Endodermal cell (in vitro differentiated cells): ENCODE results near the gene P2RY2. TPM values are rescaled to one million over a fixed set of nuclear protein-coding genes. Genes with fewer than 3 reads are reported as not detected.

Experiments used
- DNase-seq: peaks from one replicate; pipeline ENCODE4 v3.0.0-alpha.2; 2017
- H3K27ac ChIP-seq: 2 replicates; pipeline ENCODE4 v1.5.1; 2013; ENCODE audit warnings: mild to moderate bottlenecking, low read depth, low read length, moderate library complexity
- H3K27me3 ChIP-seq: 2 replicates; pipeline ENCODE4 v1.6.1; 2013; ENCODE audit warnings: mild to moderate bottlenecking, low read length, moderate library complexity; ENCODE audit not compliant: insufficient read depth, control insufficient read depth, poor library complexity, severe bottlenecking
- H3K36me3 ChIP-seq: 2 replicates; pipeline ENCODE4 v1.7.0; 2013; ENCODE audit warnings: mild to moderate bottlenecking, low read length, moderate library complexity; ENCODE audit not compliant: control insufficient read depth, insufficient read depth
- H3K4me1 ChIP-seq: one replicate; pipeline ENCODE4 v1.7.0; 2013; ENCODE audit warnings: low read length; ENCODE audit not compliant: control insufficient read depth, insufficient read depth
- H3K4me3 ChIP-seq: 2 replicates; pipeline ENCODE4 v1.5.1; 2013; ENCODE audit warnings: mild to moderate bottlenecking, low read length, moderate library complexity
- H3K9ac ChIP-seq: 2 replicates; pipeline ENCODE4 v1.6.1; 2013; ENCODE audit warnings: mild to moderate bottlenecking, low read length, moderate library complexity; ENCODE audit not compliant: poor library complexity, severe bottlenecking; ENCODE audit errors: extremely low read depth
- H3K9me3 ChIP-seq: 2 replicates; pipeline ENCODE4 v1.6.1; 2013; ENCODE audit warnings: mild to moderate bottlenecking, low read length, moderate library complexity; ENCODE audit not compliant: control insufficient read depth
- H3K27ac Mint-ChIP-seq: 2 replicates; pipeline ENCODE4 v1.8.0; 2020; ENCODE audit warnings: mixed read lengths
- H3K27me3 Mint-ChIP-seq: 2 replicates; pipeline ENCODE4 v1.8.0; 2021; ENCODE audit warnings: mild to moderate bottlenecking, mixed read lengths; ENCODE audit not compliant: insufficient read depth
- H3K36me3 Mint-ChIP-seq: 2 replicates; pipeline ENCODE4 v1.8.0; 2020; ENCODE audit warnings: low read depth, mixed read lengths
- H3K4me1 Mint-ChIP-seq: 2 replicates; pipeline ENCODE4 v1.8.0; 2020; ENCODE audit warnings: mixed read lengths
- H3K4me3 Mint-ChIP-seq: 2 replicates; pipeline ENCODE4 v1.8.0; 2020; ENCODE audit warnings: mild to moderate bottlenecking, moderate library complexity, mixed read lengths
- H3K9me3 Mint-ChIP-seq: 2 replicates; pipeline ENCODE4 v1.8.0; 2020; ENCODE audit warnings: mild to moderate bottlenecking, mixed read lengths
- CTCF ChIP-seq: fragments of 200-600 bp; sonication (generic); conservative IDR thresholded peaks from 2 replicates; pipeline ENCODE4 v1.5.0; 2021; ENCODE audit warnings: antibody characterized with exemption, mild to moderate bottlenecking
- WGBS, 2 experiments: methylation state at CpG; one replicate each; pipeline versions ENCODE4 v1.1.5 to v1.1.7; 2013; ENCODE audit warnings: missing lambda C conversion rate in 2 of 2, mixed read lengths in 1 of 2; ENCODE audit not compliant: insufficient coverage in 1 of 2, insufficient read length in 1 of 2; 5-methylcytosine and 5-hydroxymethylcytosine counted together
- total RNA-seq, 2 donors: library from RNA; stranded (reverse); fragmentation: NEBNext Ultra II Directional in 1 of 2; extraction: Animal tissue kit (Norgen Biotek cat#: 25700) in 1 of 2; gene quantifications; 2 replicates in 1 of 2; 3 replicates in 1 of 2; pipeline ENCODE4 v1.2.1, GENCODE V29; 2021

Gene P2RY2
- total RNA-seq, 2 donors from 2014 or later = 0.60 to 0.62 TPM

DNA sequence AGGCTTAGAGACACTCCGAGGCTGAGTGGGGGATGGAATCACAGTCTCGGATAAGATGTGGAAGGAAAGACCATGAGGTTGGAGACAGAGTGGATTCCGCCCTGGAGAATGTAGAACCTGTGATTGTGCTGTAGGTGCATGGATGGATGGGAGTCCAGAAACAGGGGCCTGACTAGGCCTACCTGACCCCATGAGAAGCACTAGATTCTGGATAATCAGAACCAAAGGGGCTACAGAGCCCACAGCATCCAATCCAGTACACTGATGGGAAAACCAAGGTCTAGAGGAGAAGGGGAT lies 43.6 kb upstream of the P2RY2 start:
- H3K27me3 ChIP-seq = no peaks in the 10 kb centered on the region
- no peak for DNase-seq
- no peaks in the 10 kb centered on the region for H3K9me3 ChIP-seq
- Mint-ChIP-seq H3K4me1 (peaks cover 8% of the 10 kb centered on the region), H3K4me3 (no peak overlapping the region), H3K36me3 (no peaks in the 10 kb centered on the region), H3K27me3 (peaks cover 2% of the 10 kb centered on the region), H3K27ac (peak overlapping the region; percentile 63), H3K9me3 (no peaks in the 10 kb centered on the region)
- no peaks in the 10 kb centered on the region for H3K4me1 ChIP-seq
- no peak overlapping the region for H3K4me3 ChIP-seq
- no peak overlapping the region for H3K27ac ChIP-seq
- no peaks in the 10 kb centered on the region for H3K36me3 ChIP-seq
- no peak for TF ChIP-seq CTCF
- H3K9ac ChIP-seq = no peak overlapping the region
- 93 to 97% methylated on average over 3 of the region's 3 CpGs for WGBS, 2 experiments

GRCh38 chr11:73175551-73176144 lies 42.4 kb upstream of the P2RY2 start:
- no peak for TF ChIP-seq CTCF
- H3K4me1 ChIP-seq = no peaks in the 10 kb centered on the region
- H3K27ac ChIP-seq = no peak overlapping the region
- H3K27me3 ChIP-seq = no peaks in the 10 kb centered on the region
- H3K9me3 ChIP-seq = no peaks in the 10 kb centered on the region
- no peak for DNase-seq
- H3K9me3 Mint-ChIP-seq = no peaks in the 10 kb centered on the region
- no peak overlapping the region for H3K4me3 Mint-ChIP-seq
- 67 to 79% methylated on average over 3 to 5 of the region's 5 CpGs for WGBS, 2 experiments
- no peak overlapping the region for H3K9ac ChIP-seq
- no peak overlapping the region for H3K27ac Mint-ChIP-seq
- peaks cover 3% of the 10 kb centered on the region for H3K27me3 Mint-ChIP-seq
- no peaks in the 10 kb centered on the region for H3K36me3 ChIP-seq
- H3K4me3 ChIP-seq = no peak overlapping the region
- H3K4me1 Mint-ChIP-seq = no peaks in the 10 kb centered on the region
- no peaks in the 10 kb centered on the region for H3K36me3 Mint-ChIP-seq

- no peaks in the 10 kb centered on the region for H3K9me3 Mint-ChIP-seq
- 90 to 91% methylated on average over 5 of the region's 5 CpGs for WGBS, 2 experiments
- Histone ChIP-seq H3K4me3 (no peak overlapping the region), H3K9me3 (no peaks in the 10 kb centered on the region), H3K9ac (no peak overlapping the region), H3K36me3 (no peaks in the 10 kb centered on the region), H3K27ac (no peak overlapping the region), H3K27me3 (no peaks in the 10 kb centered on the region), H3K4me1 (no peaks in the 10 kb centered on the region)
- H3K27ac Mint-ChIP-seq = no peak overlapping the region
- H3K27me3 Mint-ChIP-seq = peaks cover 3% of the 10 kb centered on the region
- no peak for TF ChIP-seq CTCF
- no peak overlapping the region for H3K4me3 Mint-ChIP-seq
- no peak for DNase-seq
- H3K36me3 Mint-ChIP-seq = no peaks in the 10 kb centered on the region
- no peaks in the 10 kb centered on the region for H3K4me1 Mint-ChIP-seq
Observed at GRCh38 chr11:73176145-73176873, 41.8 kb upstream of the P2RY2 start.
